K562 treated with DMSO at 1 percent for 24 hours (cell line): Measurements from ENCODE around the gene TTYH2. TPM values are rescaled to one million over a fixed set of nuclear protein-coding genes. Genes with fewer than 3 reads are reported as not detected.

ENCODE experiments used
- total RNA-seq: library from RNA; unstranded; fragments of 300-600 nt; gene quantifications from 2 replicates; pipeline ENCODE4 v1.2.3, GENCODE V29; 2022; ENCODE audit warnings: low read depth; ENCODE audit not compliant: insufficient read depth

TTYH2 gene
- total RNA-seq = 1.9 and 3.7 TPM in 2 replicates

GRCh38 chr17:74212913-74213791 lies at the start of gene TTYH2:
Gene TTYH2, plus strand, starts transcription at chr17:74213571. Its CDS starts 17 bp downstream, at chr17:74213588.

GRCh38 chr17:74203439-74204240 lies 9.7 kb upstream of the TTYH2 start, which contains the start of gene RPL38:
Gene RPL38, plus strand, starts transcription at chr17:74203678. Its CDS starts 278 bp downstream, at chr17:74203956.

GRCh38 chr17:74274060-74274708 lies 60.8 kb downstream of the TTYH2 start, which contains the start of gene DNAI2:
Gene DNAI2, plus strand, starts transcription at chr17:74274234. Its CDS starts 7,584 bp downstream, at chr17:74281818.

Other genes starting within 250 kb of the TTYH2 start
- gene RPL38, start 9.9 kb upstream of the TTYH2 start, total RNA-seq = 2,047 and 2,073 TPM in 2 replicates
- not detected in 2 replicates for gene DNAI2, start 60.7 kb downstream of the TTYH2 start, total RNA-seq
- gene KIF19, start 112.7 kb downstream of the TTYH2 start, total RNA-seq = 0.10 TPM in 1 of 2 replicates, not detected in the other
- 0.20 TPM in 1 of 2 replicates, not detected in the other for gene BTBD17, start 148.3 kb downstream of the TTYH2 start, total RNA-seq
- gene GPR142, start 153.9 kb downstream of the TTYH2 start, total RNA-seq = not detected in 2 replicates
- 10.6 and 11.4 TPM in 2 replicates for gene GPRC5C, start 218.5 kb downstream of the TTYH2 start, total RNA-seq